GM23338 (cell line): Measurements from ENCODE around the gene LRRC8B.

ENCODE experiments used
- CREB1 ChIP-seq: fragments of 250-450 bp; sonication (Bioruptor Pico); IDR thresholded peaks from 2 replicates; pipeline ENCODE4 v1.5.0; 2020; ENCODE audit warnings: low read depth, mild to moderate bottlenecking, moderate library complexity
- CTCF ChIP-seq, 2 experiments: fragments of 200-600 bp in 1 of 2; sonication (generic) in 1 of 2; conservative IDR thresholded peaks; 2 replicates each; pipeline versions ENCODE4 v1.5.1 to v1.6.1; 2016 to 2017; ENCODE audit warnings: antibody characterized with exemption in 2 of 2, low read depth in 2 of 2, mild to moderate bottlenecking in 2 of 2, moderate library complexity in 1 of 2
- ETS1 ChIP-seq: IDR thresholded peaks from 2 replicates; pipeline ENCODE4 v1.6.1; 2016; ENCODE audit warnings: antibody characterized with exemption
- EZH2 ChIP-seq: fragments of 200-600 bp; sonication (generic); IDR thresholded peaks from one replicate; pipeline ENCODE4 v1.8.0; 2017; ENCODE audit warnings: antibody characterized with exemption, mild to moderate bottlenecking, low read depth; ENCODE audit not compliant: unreplicated experiment
- EZH2phosphoT487 ChIP-seq: fragments of 200-600 bp; sonication (generic); IDR thresholded peaks from one replicate; pipeline ENCODE4 v1.8.1; 2018; ENCODE audit warnings: antibody characterized with exemption; ENCODE audit not compliant: unreplicated experiment
- JUNB ChIP-seq: IDR thresholded peaks from one replicate; pipeline ENCODE4 v1.6.1; 2016; ENCODE audit warnings: antibody characterized with exemption; ENCODE audit not compliant: unreplicated experiment
- NANOG ChIP-seq: IDR thresholded peaks from 2 replicates; pipeline ENCODE4 v1.6.1; 2016; ENCODE audit warnings: antibody characterized with exemption, borderline replicate concordance
- POLR2AphosphoS5 ChIP-seq: IDR thresholded peaks from 2 replicates; pipeline ENCODE4 v1.6.1; 2016; ENCODE audit warnings: antibody characterized with exemption, low read depth
- REST ChIP-seq: IDR thresholded peaks from one replicate; pipeline ENCODE4 v1.6.1; 2018; ENCODE audit warnings: antibody characterized with exemption; ENCODE audit not compliant: unreplicated experiment
- STAT1 ChIP-seq: IDR thresholded peaks from one replicate; pipeline ENCODE4 v1.6.1; 2016; ENCODE audit warnings: antibody characterized with exemption; ENCODE audit not compliant: unreplicated experiment
- ZNF114 ChIP-seq: fragments of 250-450 bp; sonication (Bioruptor Pico); IDR thresholded peaks from 2 replicates; pipeline ENCODE4 v1.5.0; 2020; ENCODE audit warnings: mild to moderate bottlenecking, moderate library complexity
- ZNF331 ChIP-seq: fragments of 250-450 bp; sonication (Bioruptor Pico); IDR thresholded peaks from 2 replicates; pipeline ENCODE4 v1.5.0; 2020; ENCODE audit warnings: low read depth, mild to moderate bottlenecking, moderate library complexity
- ZNF462 ChIP-seq: fragments of 250-450 bp; sonication (Bioruptor Pico); IDR thresholded peaks from 2 replicates; pipeline ENCODE4 v1.5.0; 2020; ENCODE audit warnings: mild to moderate bottlenecking, moderate library complexity

DNA sequence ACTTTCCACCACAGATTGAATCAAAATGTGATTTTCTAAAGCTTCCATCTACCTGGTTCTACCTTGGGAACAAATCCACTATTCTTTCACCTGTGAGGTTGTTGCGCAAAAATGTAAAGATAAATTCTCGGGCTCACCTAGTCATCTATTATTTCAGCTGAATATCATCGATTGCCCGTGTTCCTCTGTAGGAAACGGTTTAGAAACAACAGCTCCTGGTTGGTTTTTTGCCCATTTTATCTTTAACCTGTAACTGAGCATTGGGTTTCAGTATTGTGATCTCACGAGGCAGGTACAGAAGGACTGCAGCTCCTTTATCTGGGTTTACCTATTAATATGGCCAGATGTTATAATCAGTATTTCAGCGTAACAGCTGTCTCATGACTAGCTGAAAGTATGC, 55.4 kb downstream of the LRRC8B start:
- TF ChIP-seq STAT1 (no peak), EZH2 (no peak), CTCF (conservative IDR thresholded peaks at IDR 0.05; ENCODE audit: low read depth in 2 of 2) (no peak), POLR2AphosphoS5 (no peak), CREB1 (no peak), EZH2phosphoT487 (no peak), ZNF331 (CRISPR knock-in tag) (no peak), REST (no peak), NANOG (no peak), ZNF462 (CRISPR knock-in tag) (no peak), ETS1 (no peak), ZNF114 (CRISPR knock-in tag) (no peak), JUNB (no peak)
